HG02885 (cell line): Measurements from ENCODE around the gene PDZD2.
"Not testable (repeated sequence)": the region's sequence is repeated elsewhere in the genome, so short reads cannot be mapped to it uniquely, and the experiment has no call there.

ENCODE experiments used
- ATAC-seq: cut with Tn5 transposase; IDR thresholded peaks from one replicate; pipeline ENCODE4 v1.9.1; 2021; ENCODE audit warnings: mild to moderate bottlenecking; ENCODE audit not compliant: unreplicated experiment, poor library complexity

The PDZD2 gene

DNA sequence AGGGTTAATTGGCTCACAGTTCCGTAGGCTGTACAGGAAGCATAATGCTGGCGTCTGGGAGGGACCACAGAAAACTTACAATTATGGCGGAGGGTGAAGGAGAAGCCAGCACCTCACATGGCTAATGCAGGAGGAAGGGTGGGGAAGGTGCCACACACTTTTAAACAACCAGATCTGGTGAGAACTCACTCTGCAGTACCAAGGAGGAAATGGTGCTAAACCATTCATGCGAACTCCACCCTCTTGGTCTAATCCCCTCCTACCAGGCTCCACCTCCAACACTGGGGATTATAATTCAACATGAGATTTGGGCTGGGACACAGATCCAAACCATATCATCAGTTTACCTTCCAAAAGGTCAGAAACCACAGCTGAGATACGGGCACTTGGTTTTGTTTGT is 122.9 kb downstream of the PDZD2 start:
- ATAC-seq, result no peak

DNA sequence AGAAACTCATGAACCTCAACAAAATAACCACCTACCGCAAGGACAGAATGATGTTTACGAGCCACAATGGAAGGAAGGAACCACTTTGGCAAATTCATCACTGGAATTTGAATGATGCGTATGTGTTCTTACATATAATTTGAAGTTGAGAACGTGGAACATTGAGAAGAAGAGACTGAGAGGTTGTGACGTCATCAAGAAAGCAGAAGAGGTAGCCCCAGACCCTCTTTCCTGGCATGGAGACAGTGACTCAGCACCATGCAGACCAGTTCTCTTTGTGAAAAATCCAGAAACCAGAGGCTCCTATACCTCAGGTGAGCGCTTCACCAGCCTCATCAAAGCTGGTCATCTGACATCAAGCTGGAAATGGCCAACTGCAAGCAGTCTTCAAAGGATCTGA is 124.5 kb downstream of the PDZD2 start:
- ATAC-seq, result no peak

DNA sequence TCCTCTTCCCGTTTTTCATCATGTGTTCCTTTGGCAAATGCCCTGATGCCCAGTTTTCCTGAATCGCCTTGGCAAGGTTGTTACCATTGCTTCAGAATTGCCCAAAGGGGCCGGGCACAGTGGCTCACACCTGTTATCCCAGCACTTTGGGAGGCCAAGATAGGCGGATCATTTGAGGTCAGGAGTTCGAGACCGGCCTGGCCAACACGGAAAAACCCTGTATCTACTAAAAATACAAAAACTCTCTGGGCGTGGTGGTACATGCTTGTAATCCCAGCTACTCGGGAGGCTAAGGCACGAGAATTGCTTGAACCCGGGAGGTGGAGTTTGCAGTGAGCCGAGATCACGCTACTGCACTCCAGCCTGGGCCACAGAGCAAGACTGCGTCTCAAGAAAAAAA is 125.8 kb downstream of the PDZD2 start:
- not testable (repeated sequence) for ATAC-seq

DNA sequence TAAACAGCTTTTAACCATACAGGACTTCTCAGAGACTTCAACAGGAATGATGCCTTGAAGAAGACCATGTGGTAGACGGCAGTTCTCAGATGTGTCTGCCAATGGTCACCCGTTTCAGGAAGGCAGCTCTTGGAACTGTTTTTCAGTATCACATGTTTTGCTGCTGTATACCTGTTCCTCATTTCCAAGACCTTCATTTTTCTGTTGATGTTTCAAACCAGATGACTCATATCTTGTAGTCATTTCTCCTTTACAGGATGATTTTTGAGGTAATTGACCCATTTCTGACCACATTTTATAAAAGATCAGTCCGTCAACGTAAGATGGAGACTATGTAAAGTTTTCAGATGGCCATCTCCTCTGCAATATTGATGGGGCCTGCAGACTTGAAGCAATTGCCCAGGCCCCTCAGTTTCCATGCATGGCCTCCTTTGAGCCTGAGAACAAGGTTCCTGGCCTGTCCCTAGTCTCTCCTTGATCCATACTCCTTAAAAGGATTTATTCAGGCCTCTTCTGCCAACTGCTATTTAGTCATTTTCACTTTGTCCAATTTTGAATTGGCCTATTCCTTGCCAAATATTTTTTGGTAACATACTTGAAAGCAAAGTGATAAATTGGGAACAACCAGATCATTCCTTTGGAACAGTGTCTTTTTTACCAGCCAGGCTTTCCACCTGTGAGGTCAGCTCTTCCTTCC is 128.6 kb downstream of the PDZD2 start:
- peak; percentile 36 for ATAC-seq

DNA sequence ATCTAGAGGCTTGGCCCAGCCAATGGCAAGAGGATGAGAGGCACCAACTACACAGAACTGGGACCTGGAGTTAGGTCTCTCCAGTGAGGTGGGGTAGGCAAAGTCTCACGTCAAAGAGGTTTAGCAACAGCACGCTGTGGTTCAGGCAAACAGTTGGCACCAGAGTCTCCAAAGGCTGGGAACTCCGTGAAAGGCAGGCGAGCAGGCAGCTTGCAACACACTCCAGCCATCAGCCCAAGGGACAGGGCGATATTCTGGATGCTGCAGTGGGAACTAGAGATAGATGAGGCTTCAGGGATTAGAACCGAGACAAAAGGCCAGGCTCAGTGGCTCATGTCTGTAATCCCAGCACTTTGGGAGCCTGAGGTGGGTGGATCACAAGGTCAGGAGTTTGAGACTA is 129.1 kb downstream of the PDZD2 start:
- ATAC-seq, result no peak

DNA sequence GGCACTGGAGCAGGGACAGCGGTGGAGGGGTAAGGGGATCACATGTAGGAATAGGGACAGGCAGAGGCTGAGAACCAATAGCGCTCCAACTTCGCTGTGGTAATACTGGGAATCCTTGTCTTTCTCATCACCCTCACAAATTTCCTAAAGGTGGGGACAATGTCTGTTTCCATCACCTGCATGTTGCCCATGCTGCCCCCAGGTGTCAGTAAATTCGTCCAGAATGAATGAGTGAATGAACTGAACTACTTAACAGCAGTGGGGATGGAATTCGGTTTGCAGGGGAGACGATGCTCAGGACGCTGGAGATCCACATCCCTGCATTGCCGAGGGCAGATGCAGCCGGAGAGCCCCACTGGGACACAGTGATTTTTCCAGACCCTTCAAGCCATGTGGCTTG is 129.9 kb downstream of the PDZD2 start:
- no peak for ATAC-seq

DNA sequence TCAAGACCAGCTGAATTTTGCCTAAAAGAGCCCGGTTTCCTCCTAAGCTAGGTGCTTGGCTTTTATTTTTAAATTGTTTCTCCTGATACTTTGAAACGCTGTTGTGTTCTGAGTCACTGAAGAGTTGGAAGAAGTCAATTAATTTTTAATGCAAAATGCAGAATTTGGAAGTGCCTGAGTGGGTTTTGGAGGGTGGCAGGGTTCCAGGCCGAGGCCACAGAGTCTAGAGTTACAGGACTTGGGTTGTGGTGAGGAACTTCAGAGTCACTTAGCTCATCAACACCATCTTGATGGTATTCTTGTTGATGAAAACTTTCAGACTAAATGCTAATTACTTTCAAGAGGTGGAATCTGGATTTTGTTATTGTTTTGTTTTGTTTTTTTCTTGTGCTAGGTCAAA is 130.6 kb downstream of the PDZD2 start:
- no peak for ATAC-seq

DNA sequence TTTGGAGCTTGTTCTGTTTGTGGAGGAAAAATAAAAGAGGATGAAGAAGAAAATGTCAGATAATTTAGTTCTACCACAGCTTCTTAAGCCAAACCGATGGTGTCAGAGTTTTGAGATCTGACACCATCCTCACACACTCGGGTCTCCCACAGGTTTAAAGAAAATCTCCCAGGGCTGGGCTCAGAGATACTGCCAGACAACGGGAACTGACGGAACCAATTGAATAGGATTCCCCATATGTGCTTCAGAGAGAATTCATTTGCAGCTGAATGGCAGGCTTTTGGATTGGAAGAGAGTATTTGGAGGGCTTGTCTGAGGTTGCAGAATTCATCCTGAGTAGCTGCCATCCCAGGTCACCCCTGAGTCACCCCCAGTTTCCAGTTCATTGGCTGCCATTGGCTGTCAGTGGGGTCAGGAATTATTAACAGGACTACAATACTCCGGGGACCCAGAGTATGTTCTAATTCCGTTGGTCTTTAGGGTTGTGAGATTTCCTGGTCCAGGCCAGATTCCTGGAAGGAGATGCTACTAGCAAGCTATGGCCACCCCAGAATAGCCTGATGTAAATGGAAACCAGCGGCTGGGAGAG is 131.3 kb downstream of the PDZD2 start:
- ATAC-seq, result no peak

DNA sequence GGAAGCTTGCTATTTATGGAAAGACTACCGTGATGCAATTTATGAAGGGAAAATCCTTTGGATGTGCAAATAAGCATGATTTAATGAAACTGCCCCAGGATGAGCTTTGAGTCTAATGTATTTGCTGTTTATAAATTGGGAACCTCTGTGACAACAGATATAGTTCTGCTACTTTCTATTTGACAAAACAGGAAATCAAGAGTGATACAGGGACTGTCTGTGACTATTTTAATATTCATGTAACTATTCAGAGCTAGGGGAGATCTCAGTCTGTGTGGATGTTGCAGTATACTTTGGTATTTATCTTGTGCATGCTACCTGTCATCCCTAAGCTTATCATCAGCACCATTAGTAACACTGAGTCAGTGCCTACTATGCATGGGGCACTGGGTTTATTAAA is 132.1 kb downstream of the PDZD2 start:
- peak; percentile 91 for ATAC-seq

DNA sequence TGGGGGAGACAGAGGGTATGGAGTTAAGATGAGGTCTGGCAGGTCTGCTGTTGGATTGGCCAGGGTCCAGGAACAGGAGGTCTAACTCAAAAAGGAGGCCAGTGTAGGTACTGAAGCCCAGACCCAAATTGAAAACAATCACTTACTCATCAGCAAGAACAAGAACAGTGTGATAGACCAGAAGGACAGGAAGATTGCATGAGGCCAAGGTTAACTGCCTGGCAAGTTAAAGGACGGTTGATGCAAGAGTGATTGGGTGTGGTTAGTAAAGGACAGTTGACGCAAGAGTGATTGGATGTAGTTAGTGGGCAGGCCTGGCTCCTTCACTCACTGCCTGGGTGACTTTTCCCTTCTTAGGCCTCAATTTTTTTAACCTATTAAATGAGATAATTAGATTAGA is 132.6 kb downstream of the PDZD2 start:
- peak; percentile 35 for ATAC-seq

DNA sequence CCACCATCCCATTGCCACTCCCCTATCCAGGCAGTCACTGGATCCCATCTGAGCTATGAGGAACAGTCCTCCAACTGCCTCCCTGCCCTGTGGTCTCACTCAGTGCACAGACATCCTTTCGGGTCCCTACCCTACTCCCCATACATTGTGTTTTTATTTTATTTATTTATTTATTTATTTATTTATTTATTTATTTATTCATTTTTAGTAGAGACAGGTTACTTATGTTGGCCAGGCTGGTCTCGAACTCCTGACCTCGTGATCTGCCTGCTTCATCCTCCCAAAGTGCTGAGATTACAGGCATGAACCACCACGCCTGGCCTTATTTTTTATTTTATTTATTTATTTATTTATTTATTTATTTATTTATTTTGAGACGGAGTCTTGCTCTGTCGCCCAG is 137.4 kb downstream of the PDZD2 start:
- ATAC-seq, result not testable (repeated sequence)

DNA sequence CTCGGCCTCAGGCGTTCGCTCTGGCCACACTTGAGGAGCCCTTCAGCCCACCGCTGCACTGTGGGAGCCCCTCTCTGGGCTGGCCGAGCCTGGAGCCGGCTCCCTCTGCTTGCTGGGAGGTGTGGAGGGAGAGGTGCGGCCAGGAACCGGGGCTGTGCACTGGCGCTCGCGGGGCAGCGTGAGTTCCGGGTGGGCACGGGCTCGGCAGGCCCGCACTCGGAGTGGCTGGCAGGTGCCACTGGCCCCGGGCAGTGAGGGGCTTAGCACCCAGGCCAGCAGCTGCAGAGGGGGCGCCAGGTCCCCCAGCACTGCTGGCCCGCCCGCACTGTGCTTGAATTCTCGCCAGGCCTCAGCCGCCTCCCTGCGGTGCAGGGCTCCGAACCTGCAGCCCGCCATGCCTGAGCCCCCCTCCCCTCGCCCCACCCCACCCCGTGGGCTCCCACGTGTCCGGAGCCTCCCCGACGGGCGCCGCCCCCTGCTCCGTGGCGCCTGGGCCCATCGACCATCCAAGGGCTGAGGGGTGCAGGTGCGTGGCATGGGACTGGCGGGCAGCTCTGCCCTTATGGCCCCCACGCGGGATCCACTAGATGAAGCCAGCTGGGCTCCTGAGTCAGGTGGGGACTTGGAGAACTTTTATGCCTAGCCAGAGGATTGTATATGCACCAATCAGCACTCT is 138.2 kb downstream of the PDZD2 start:
- no peak for ATAC-seq

DNA sequence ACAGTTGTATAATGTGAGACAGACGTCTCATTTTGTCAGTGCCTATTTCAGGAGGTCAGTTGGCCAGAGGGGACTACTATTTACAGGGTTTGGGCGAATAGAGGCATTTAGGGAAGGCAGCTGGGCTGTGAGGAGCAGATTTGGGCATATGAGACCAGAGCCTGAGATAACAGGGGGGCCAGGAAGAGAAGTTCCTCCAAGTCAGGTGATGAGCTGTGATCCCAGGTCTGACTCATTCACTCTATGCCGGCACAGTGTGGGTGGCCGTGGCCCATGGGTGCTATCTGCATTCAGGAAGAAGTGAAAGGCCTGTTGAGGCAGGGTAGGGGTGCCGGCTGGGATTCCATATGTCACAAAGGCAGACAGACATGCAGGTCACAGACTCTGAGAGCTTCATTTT is 142.8 kb downstream of the PDZD2 start:
- ATAC-seq, result peak; percentile 60

DNA sequence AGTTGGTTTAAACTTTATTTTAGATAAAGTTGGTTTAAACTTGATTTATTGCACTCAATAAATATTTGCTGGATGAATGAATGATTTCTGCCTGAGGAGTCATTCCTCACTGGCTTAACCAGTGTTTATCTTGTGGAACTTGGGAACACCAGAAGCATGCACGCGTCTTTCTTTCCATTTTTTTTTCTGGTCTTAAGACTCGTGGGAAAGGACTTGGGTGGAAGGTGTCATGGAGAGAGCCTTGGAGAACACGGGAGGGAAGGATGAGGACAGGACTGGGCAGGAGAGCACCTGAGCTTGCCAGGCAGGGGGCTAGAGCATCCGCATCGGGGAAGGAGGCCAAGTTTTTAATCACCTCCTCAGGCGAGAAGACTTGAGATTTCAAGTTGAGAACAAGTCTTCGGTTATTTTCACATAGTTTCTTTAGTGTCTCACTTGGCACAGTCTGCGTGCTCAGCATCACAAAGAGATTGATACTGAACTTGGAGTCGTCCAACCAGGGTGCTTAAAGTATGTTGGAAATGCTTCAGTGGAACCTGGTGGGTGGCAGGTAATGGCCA is 144.2 kb downstream of the PDZD2 start:
- no peak for ATAC-seq

DNA sequence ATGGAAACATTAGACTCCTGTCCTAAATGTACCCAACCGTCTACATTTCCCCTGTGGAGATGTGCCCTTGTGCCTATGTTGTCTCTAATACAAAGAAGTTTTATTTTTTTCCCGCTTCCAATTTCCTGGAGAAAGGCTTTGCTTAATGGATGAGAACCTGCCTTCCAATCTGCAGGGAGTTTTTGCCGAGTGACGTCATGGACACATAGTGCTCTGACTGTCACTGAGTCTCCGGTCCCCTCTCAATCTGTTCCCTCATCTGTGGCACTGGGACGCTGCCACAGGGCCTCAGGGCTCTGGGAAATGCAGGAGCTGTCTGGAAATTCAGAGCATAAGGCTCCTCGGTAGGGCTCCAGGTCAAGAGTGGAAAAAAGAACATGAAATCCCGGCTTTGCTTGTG is 144.8 kb downstream of the PDZD2 start:
- ATAC-seq, result no peak

DNA sequence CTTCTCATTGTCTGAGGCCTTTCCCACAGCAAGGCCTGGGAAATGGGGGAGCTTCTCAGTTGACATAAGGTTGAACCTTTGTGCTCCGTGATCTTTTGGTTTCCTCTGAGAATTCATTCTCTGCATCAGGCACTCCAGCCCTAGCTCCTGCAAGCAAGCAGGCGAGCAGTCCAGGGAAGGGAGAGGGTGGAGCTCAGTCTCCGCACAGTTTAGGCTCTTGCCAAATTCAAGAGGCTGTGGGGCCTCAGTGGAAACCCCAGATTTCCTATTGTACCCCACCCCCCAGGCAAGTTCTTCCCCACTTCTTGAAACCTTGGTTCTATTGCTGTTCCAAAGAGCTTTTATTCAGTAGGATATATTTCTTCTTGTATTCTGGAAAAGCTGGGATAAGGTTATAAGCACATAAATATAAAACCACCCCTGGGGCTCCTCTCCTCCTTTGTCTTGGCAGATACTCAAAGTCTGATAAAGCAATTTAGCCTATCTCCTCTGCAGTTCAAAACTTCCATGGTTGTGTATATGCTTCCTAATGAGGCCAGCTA is 147.2 kb downstream of the PDZD2 start:
- no peak for ATAC-seq

DNA sequence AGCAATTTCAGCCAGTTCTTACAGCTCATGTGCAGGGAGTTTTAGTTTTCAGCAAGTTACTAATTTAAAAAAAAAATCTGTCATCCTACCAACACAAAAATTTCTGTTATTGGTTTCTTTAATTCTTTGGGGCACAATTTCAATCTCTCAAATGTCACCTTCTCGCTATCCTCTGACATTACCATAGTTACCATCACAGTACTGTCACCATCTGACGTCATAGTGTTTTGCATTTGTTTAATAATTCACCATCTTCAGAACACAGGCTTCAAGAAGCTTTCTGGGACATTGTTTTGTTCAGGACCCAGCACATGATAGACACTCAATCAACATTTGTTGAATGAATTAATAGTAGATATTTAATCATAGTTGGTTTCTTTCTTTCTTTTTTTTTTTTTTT is 155.1 kb downstream of the PDZD2 start:
- ATAC-seq, result no peak

DNA sequence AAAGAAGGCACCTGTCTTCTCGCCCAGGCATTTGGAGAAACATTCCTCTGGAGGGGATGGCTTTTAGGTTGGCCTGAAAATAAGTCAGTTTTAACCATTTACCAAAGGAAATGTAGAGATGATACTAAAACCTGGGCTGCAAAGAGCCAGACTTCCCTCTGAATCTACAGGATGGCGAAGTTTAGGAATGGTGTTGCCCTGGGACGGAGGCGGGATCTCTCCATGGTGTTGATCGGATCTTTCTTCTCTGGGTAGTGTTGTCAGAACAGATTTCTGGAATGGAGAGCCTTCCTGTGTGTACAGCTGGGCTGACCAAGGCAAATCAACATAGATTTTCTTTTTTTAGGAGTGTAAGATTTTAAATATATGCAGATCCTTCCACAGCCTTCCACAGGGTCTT is 159.2 kb downstream of the PDZD2 start:
- no peak for ATAC-seq

DNA sequence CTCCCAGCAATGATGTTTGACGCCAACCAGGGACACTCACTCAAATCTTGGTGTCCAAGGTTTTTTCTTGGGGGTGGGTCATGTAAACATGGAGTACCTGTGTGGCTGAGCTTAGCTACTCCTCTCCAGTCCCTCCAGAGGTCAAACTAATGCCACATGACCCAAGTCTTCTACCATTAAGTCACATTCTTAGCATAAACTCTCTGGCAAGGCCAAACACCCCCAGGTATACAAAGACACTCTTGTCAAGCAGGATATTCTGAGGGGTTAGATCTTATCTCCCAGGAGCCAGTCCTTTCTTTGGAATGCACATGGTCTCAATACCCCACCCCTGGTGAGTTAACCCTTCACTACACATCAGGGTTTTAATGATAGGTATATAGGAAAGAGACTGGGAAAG is 161.4 kb downstream of the PDZD2 start:
- ATAC-seq, result no peak

DNA sequence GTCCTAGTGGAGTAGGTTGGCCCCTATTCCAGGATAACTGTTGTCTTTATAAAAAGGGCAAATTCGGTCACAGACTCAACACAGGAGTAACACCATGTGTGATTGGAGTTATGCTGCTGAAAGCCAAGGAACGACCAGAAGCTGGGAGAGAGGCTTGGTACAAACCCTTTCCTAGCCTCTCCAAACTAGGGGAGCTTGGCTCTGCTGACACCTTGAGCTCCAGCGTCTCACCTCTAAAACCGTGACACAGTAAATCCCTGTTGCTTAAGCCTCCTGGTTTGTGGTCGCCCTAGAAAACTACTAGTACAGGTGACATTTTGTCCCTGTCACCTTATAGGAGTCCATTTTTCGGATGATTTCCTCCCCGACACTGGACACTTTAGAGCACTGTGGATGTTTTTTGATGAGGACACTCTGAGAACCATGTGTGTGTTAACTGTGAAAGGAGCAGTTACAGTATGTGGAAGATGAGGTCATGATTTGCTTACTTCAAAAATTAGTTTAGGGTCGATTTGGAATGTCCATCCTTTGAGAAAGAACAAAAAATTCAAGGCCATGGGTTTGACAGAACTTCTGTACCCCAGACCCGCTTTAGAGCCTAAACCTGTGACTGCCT is 167.0 kb downstream of the PDZD2 start:
- no peak for ATAC-seq

DNA sequence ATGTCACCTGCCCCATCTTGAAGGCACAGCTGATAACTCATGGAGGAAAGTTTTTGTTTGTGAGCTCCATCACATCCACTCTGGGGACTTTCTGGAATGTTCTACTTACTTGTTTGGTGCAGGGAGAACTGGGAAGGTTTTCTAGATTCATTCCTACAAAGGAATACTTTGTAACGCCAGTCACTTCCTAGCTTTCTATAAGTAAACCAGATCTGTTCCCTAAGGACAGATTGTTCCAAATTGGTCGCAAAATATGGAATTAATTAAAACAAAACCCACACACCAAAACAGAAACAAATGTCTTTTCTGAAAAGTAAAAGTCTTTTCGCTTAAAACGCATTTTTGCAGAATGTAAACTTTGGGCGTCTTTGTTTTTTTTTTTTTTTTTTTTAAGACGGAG is 167.6 kb downstream of the PDZD2 start:
- no peak for ATAC-seq
